Right lobe of liver (tissue), 6 donors: ENCODE data around the gene TMEM8B. TPM values are rescaled to one million over a fixed set of nuclear protein-coding genes. Genes with fewer than 3 reads are reported as not detected.

Experiments
- ATAC-seq, 4 donors: fragments of 200-7000 bp; cut with Tn5 transposase; one replicate each; pipeline ENCODE4 v1.9.1; 2020; ENCODE audit warnings: mild to moderate bottlenecking in 4 of 4, moderate library complexity in 4 of 4
- DNase-seq, 3 donors: peaks; one replicate each; pipeline ENCODE4 v3.0.0-alpha.2; 2020
- H3K27ac ChIP-seq, 3 donors: fragments of 200-600 bp; one replicate each; pipeline ENCODE4 v1.8.0; 2022
- H3K27me3 ChIP-seq, 2 donors: fragments of 200-600 bp; one replicate each; pipeline ENCODE4 v1.8.0; 2022
- H3K36me3 ChIP-seq, 4 donors: fragments of 200-600 bp; sonication (generic) in 1 of 4; one replicate each; pipeline versions ENCODE4 v1.5.1 to v1.8.0; 2017 to 2022; ENCODE audit warnings: control low read depth in 1 of 4
- H3K4me1 ChIP-seq, 4 donors: fragments of 200-600 bp; sonication (generic) in 1 of 4; one replicate each; pipeline versions ENCODE4 v1.5.1 to v1.8.0; 2017 to 2022; ENCODE audit warnings: control low read depth in 1 of 4
- H3K4me3 ChIP-seq, 3 donors: fragments of 200-600 bp; one replicate each; pipeline ENCODE4 v1.8.0; 2022
- H3K9me3 ChIP-seq, 4 donors: fragments of 200-600 bp; sonication (generic) in 1 of 4; one replicate each; pipeline versions ENCODE4 v1.5.1 to v1.8.0; 2017 to 2022; ENCODE audit warnings: control low read depth in 1 of 4
- POLR2A ChIP-seq: fragments of 450-650 bp; IDR thresholded peaks from one replicate; pipeline ENCODE4 v1.6.1; 2017; ENCODE audit warnings: antibody characterized with exemption, mild to moderate bottlenecking
- WGBS: methylation state at CpG from one replicate; pipeline ENCODE4 v1.1.6; 2018; ENCODE audit warnings: low coverage, low lambda C conversion rate; ENCODE audit not compliant: insufficient coverage; ENCODE audit errors: missing lambda C conversion rate; 5-methylcytosine and 5-hydroxymethylcytosine counted together
- intact Hi-C, 2 donors: fragments of 100-400 bp; cut with DNase I; formaldehyde crosslinking; loops; one replicate each; pipeline versions ENCODE4 v1.11.2 to v1.14.1; 2022
- long read RNA-seq: library from polyadenylated mRNA; unstranded; transcript quantifications from one replicate; pipeline ENCODE4 v2.0.0, GENCODE V29; 2019
- total RNA-seq, 6 experiments: library from RNA; depleted of rRNA in 2 of 6; stranded (reverse); fragments of >200 nt in 2 of 6; fragmentation: NEBNext Ultra II Directional in 3 of 6; extraction: Animal tissue kit (Norgen Biotek cat#: 25700) in 3 of 6; gene quantifications; one replicate each; pipeline versions ENCODE4 v1.1.0 to v1.2.4, GENCODE V29; 2016 to 2023
- TF ChIP-seq, protein P1 (sequence below), 4 donors: fragments of 200-600 bp in 3 of 4; fragments of 450-650 bp in 1 of 4; IDR thresholded peaks; one replicate each; pipeline versions ENCODE4 v1.5.1 to v1.8.0; 2016 to 2022; ENCODE audit warnings: antibody characterized with exemption in 4 of 4, mild to moderate bottlenecking in 2 of 4
- donor health status: DM: no; HTN: yes; CAD: no.
- donor health status: DM: no; HTN: no; CAD: no.
- donor health status: DM: no; HTN: no; CAD: no.
- donor health status: DM: no; HTN: yes; CAD: no.
- donor health status: DM: no; HTN: yes; CAD: no.

The TMEM8B gene, protein sequence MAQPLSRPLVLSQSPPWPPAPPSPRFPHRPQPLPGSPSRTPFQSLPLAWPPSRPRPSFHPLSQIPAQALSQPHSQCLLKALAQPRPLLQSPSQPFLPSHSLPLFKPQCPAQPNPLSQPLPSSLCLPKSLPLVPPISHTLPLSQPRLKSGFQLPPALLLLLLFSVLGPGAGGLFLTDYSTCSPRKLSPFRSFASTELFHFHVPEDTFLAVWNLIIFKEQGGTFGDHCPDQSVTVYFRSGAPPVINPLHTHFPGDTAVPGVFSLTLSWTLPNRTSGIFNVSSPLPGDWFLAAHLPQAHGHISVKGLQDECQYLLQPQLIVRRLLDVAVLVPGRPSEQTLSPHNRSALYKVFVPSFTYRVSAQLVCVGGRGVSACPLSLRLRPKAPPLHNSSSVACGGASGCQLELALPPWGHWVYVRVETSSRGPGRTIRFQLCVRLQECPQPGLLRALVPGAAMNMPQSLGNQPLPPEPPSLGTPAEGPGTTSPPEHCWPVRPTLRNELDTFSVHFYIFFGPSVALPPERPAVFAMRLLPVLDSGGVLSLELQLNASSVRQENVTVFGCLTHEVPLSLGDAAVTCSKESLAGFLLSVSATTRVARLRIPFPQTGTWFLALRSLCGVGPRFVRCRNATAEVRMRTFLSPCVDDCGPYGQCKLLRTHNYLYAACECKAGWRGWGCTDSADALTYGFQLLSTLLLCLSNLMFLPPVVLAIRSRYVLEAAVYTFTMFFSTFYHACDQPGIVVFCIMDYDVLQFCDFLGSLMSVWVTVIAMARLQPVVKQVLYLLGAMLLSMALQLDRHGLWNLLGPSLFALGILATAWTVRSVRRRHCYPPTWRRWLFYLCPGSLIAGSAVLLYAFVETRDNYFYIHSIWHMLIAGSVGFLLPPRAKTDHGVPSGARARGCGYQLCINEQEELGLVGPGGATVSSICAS
- 1 to 10 TPM; 1.7 to 4.7 (median 3.5) TPM for total RNA-seq
- long read RNA-seq = 0 reads

- Histone ChIP-seq H3K4me1 (peaks cover 0 to 25% (median 1%) of the 10 kb centered on the region in 4 donors), H3K4me3 (peak within 1 kb of the TSS; percentile 62 to 88 (median 75)), H3K9me3 (no peaks in the 10 kb centered on the region), H3K27me3 (no peaks in the 10 kb centered on the region), H3K36me3 (no peaks in the 10 kb centered on the region), H3K27ac (peak within 1 kb of the TSS; percentile 81 to 87 (median 82))
- peak; percentile 84 to 93 (median 90) for ATAC-seq
- TF ChIP-seq, protein P1, sequence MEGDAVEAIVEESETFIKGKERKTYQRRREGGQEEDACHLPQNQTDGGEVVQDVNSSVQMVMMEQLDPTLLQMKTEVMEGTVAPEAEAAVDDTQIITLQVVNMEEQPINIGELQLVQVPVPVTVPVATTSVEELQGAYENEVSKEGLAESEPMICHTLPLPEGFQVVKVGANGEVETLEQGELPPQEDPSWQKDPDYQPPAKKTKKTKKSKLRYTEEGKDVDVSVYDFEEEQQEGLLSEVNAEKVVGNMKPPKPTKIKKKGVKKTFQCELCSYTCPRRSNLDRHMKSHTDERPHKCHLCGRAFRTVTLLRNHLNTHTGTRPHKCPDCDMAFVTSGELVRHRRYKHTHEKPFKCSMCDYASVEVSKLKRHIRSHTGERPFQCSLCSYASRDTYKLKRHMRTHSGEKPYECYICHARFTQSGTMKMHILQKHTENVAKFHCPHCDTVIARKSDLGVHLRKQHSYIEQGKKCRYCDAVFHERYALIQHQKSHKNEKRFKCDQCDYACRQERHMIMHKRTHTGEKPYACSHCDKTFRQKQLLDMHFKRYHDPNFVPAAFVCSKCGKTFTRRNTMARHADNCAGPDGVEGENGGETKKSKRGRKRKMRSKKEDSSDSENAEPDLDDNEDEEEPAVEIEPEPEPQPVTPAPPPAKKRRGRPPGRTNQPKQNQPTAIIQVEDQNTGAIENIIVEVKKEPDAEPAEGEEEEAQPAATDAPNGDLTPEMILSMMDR (IDR thresholded peaks at IDR 0.05) = no peak
- no peak for TF ChIP-seq POLR2A
- peak; percentile 96 to 97 (median 97) for DNase-seq
- WGBS = 0% methylated on average over 7 of the region's 53 CpGs
- intact Hi-C loops = loop anchor here in 1 of 2 donors (10.0 kb wide), 1 partner anchor 56 kb away; no protein-coding TSS in a partner anchor
Measured at GRCh38 chr9:35829084-35829763, at the start of gene TMEM8B. TMEM8B (plus strand) TSS chr9:35829228; CDS start chr9:35829448, 220 bp downstream.

DNA sequence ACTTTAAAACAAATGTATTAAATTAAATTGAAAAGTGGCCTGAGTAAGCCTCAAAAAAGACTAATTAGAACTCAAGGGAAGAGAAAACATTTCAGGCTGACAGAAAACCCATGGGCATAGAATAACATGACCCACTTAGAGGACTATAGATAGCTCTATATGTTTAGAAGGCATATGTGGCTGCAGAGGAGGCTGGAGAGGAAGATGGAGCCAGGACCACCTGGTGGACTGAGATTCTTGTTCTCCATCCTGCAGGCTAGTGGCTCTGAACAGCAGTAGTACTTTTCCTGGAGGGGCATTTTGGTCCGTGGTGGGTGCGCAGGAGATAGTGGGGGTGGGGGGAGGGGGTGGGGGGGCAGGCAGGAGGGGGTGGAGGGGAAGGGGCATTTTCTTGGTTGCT lies 48.0 kb upstream of the TMEM8B start:
- no peaks in the 10 kb centered on the region for H3K9me3 ChIP-seq
- no peak for DNase-seq
- 71% methylated on average over 2 of the region's 2 CpGs for WGBS
- TF ChIP-seq POLR2A = no peak
- TF ChIP-seq, protein P1 (IDR thresholded peaks at IDR 0.05) = no peak
- intact Hi-C loops = no loop called here
- no peaks in the 10 kb centered on the region for H3K36me3 ChIP-seq
- no peaks in the 10 kb centered on the region for H3K27me3 ChIP-seq
- H3K4me3 ChIP-seq = no peak overlapping the region
- no peaks in the 10 kb centered on the region for H3K4me1 ChIP-seq
- no peak overlapping the region for H3K27ac ChIP-seq
- ATAC-seq = no peak

DNA sequence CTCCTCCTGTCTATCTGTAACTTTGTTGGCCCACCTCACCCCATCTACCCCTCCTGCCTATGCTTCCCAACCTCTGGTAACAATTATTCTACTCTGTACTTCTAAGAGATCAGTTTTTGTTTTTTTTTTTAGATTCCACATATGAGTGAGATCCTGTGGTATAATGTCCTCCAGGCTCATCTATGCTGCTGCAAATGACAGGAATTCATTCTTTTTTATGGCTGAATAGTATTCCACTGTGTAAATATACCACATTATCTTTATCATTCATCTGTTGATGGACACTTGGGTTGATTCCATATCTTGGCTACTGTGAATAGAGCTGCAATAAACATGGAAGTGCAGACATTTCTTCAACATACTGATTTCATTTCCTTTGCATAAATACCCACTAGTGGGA lies 45.6 kb upstream of the TMEM8B start:
- no peak for ATAC-seq
- Histone ChIP-seq H3K4me1 (no peaks in the 10 kb centered on the region), H3K27me3 (no peaks in the 10 kb centered on the region), H3K9me3 (no peaks in the 10 kb centered on the region), H3K36me3 (no peaks in the 10 kb centered on the region), H3K27ac (no peak overlapping the region), H3K4me3 (no peak overlapping the region)
- intact Hi-C loops = no loop called here
- TF ChIP-seq, protein P1 (IDR thresholded peaks at IDR 0.05) = no peak
- TF ChIP-seq POLR2A = no peak
- no peak for DNase-seq

- TF ChIP-seq, protein P1 (IDR thresholded peaks at IDR 0.05) = no peak
- no peak for TF ChIP-seq POLR2A
- 100% methylated on average over 2 of the region's 2 CpGs for WGBS
Measured at GRCh38 chr9:35789541-35789940, 39.5 kb upstream of the TMEM8B start.

More at GRCh38 chr9:35789541-35789940, 39.5 kb upstream of the TMEM8B start:
- Histone ChIP-seq H3K9me3 (no peaks in the 10 kb centered on the region), H3K27me3 (no peaks in the 10 kb centered on the region), H3K36me3 (no peaks in the 10 kb centered on the region), H3K27ac (no peak overlapping the region), H3K4me3 (no peak overlapping the region), H3K4me1 (peaks cover 0 to 17% (median 0%) of the 10 kb centered on the region in 4 donors)
- ATAC-seq (no peak), DNase-seq (no peak)
- intact Hi-C loops = no loop called here
